ENCODE results near the gene TFR2.

TFR2 gene

DNA sequence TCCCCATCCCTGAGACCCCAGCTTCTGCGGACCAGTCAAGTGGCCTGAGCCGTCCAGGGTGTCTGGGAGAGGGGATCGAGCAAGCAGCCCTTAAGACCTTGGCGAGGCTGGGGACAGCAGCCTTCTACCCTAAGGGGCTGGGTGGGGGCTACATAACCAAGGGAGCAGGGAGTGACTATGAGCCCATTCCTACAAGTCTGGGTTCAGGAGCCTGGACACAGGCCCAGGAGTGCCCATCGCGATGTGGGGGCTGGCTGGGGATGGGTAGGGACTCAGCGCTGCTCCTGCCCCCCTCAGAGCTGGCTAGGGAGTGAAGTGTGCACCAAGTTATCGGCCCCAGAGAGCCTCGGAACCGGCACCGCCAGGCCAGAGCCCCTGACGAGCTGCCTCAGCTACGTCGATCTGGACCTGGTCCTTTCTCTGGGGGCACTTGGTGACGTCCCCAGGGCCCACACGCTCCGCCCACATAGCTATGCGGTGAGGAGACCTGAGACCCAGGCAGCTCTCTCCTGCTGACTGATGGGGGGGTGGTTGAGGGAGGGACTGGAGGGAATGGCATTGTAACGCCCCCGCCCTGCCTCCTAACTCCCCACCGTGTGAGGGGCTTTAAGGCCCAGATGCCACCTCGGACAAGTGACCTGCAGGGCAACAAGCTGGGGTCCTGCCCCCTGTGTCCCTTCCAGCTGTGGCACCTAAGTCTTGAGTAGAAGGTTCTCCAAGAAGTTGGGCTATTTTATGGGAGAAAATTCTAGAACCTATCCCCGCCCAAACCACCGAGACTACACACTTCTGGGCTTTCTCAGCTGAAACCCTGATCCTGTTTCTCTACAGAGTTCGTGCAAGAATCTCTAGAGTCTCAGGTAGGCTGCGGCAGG lies 70.2 kb downstream of the TFR2 start:
- DNase-seq: no peak
